ENCODE results near the gene IFT74.

DNA sequence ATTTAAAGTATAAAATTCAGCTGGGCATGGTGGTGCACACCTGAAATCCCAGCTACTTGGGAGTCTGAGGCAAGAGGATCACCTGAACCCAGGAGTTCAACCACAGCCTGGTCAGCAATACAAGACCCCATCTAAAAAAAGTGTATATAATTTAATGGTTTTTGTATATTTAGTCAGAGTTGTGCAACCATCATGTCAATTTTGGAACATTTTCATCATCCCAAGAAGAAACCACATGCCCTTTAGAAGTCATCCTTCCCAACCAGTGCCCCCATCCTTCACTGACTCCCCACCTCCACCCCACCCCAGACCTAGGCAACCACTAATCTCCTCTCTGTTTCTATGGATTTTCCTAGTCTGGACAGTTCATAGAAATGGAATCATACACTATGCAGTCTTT lies 134.0 kb downstream of the IFT74 start:
- TF ChIP-seq, protein P1, sequence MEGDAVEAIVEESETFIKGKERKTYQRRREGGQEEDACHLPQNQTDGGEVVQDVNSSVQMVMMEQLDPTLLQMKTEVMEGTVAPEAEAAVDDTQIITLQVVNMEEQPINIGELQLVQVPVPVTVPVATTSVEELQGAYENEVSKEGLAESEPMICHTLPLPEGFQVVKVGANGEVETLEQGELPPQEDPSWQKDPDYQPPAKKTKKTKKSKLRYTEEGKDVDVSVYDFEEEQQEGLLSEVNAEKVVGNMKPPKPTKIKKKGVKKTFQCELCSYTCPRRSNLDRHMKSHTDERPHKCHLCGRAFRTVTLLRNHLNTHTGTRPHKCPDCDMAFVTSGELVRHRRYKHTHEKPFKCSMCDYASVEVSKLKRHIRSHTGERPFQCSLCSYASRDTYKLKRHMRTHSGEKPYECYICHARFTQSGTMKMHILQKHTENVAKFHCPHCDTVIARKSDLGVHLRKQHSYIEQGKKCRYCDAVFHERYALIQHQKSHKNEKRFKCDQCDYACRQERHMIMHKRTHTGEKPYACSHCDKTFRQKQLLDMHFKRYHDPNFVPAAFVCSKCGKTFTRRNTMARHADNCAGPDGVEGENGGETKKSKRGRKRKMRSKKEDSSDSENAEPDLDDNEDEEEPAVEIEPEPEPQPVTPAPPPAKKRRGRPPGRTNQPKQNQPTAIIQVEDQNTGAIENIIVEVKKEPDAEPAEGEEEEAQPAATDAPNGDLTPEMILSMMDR (IDR thresholded peaks at IDR 0.05; ENCODE audit: low read depth, low read length): no peak
- no peak for TF ChIP-seq EZH2phosphoT487 (IDR thresholded peaks at IDR 0.05; ENCODE audit: low read depth)

Data from OCI-LY3 (cell line).